Stimulated activated naive CD8-positive, alpha-beta T cell treated with anti-CD3 and anti-CD28 coated beads, Interleukin-15, Interleukin-2, amounts not matched to agents 100 U/mL and 50 U/mL, for 24 hours (primary cell): ENCODE data around the gene PUM1.
"Not testable (repeated sequence)": the region's sequence is repeated elsewhere in the genome, so short reads cannot be mapped to it uniquely, and the experiment has no call there.

ENCODE experiments used
- ATAC-seq: fragments of 150-1000 bp; cut with Tn5 transposase; one replicate; pipeline ENCODE4 v1.10.0; 2021
- DNase-seq: peaks from one replicate; pipeline ENCODE4 v3.0.0; 2021

The PUM1 gene

DNA sequence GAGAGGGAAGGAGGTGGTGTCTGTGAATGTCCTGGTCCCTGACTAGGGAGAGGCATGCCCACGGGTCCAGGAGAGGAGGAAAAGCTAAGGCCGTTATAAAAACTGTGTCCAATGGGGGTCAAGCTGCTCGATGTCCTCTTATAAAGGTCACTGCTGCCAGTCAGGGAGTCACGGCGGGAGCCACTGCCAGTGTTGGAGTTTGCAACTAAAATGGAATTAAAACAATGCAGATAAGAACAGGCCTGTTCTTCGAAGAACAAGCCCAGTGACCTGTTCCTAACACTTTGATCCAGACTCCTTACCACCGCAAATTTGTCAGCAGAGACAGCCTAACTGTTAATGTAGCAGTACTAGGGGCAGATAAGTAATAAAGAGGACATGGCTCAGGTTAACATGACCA, 100.8 kb downstream of the PUM1 start:
- no peak for ATAC-seq

DNA sequence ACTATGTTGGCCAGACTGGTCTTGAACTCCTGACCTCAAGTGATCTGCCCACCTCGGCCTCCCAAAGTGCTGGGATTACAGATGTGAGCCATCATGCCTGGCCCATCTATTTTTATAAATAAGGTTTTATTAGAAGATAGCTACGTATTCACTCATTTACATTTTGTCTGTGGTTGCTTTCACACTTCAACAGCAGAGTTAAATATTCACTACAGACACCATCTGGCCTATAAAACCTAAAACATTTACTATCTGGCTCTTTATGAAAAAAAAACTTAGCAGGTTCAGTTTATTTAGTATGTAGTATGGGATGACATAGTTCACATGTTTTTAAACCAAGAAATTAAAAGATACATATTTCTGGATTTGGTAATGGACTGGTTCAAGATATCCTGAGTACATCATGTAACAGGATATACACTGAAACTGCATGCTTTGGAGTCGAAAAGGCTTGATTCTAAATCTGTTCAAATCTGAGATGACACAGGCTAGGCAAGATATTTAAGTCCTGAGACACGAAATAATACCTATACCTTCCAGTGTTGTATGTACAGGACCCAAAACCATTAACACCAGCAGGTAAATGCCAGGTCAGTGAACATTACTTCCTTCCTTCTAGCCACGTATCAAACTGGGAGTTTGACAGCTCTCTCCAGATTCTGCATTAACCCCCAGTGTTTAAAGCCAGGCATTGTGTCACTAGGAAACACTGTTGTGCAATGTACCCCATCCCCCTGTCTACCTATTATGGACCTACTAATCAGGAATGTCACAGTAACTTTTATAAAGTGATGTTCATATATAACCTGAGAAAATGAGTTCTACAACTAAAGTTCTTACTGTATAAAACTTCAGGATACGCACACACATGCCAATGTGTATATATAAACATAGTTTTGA, 102.7 kb downstream of the PUM1 start:
- DNase-seq (no peak), ATAC-seq (no peak)

More for the DNA sequence above, 100.8 kb downstream of the PUM1 start:
- no peak for DNase-seq

DNA sequence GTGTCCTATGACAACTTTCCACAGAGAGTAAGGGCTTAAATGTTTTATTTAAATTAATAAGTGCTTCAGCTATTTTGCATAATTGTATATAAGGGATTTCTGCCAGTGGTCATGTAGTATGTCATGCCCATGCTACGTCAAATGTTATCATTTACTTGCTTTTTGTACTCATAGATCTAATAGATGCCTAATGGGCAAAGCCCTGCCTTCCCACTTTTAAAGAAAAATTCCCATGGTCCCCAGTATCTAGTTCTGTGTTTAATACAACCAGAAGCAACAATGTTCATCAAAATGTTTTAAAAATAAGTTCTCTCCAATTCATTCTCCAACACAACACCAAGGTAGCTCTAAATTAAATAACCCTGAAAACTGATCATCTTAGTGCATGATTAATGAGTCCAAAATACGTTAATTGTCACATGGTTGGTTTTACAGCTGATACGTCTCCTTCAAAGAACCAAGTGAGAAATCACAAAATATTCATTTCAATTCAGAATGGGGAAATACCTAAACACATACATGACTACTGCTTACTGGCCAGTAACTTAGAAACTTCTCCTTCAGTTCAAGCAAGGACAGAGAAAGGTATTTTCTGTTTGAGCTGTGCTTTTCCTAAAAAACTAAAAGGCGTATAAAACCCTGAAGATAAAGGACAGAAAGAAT, 107.8 kb downstream of the PUM1 start:
- ATAC-seq: no peak

DNA sequence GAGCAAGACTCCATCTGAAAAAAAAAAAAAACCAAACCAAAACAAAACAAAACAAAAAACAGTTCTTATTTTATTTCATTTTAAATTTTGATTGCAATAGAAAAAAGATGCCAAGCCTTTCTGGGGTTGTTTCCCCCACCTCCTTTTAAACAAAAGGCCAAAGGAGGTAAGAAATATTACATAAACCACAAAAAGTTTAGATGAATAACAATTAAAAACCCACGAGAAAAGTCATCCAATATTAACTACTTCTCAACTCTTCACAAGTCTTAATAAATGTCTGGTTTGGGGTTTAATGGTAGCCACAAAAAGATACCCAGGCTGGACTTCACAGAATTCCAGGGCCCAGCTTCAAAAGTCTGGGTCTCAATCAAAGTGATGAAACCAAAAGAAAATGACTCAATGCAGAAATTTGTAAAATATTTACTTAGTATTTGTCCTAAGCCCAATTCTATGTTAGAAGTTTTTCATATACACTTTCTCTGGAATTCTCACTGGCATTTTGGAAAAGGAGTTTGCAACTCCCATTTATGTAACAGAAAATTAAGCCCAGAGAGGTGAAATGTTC, 110.0 kb downstream of the PUM1 start:
- ATAC-seq: no peak
- no peak for DNase-seq

More for the DNA sequence above, 107.8 kb downstream of the PUM1 start:
- DNase-seq: no peak

DNA sequence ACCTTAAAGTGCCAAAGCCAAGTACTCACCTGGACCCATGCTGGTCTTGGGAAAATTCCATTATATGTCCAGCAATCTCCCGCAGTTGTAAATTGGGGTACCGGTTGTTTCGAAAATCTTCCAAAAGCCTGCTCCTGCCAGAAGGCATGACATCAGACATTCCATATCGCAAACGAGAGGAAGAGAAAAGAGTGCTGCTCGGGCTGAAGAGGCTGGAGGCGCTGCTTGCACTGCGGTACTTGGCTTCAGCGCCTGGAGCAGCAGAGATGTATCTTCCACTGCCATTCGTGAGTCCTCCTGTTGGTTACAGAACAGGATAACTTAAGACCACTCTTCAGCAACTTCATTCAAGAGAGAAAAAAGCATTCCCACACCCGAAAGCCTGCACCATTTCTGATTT, 111.8 kb downstream of the PUM1 start:
- DNase-seq (no peak), ATAC-seq (no peak)

DNA sequence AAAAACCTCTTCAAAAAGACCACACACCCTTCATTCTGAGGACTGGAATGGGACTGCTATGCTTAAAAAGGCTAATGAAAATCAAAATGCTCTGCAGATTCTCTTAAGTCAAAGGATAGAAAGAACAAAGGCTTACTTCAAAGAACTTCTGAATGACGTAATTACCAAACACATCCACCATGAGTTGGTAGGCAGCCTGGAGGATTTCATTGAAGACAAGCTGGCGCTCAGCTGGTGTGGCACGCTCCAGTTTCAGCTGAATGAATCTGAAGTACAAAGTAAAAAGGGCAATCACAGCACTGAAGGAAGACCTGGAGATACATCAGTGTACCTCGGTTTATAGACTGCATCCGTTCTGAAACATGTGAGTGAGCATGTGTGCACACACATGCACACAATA, 113.4 kb downstream of the PUM1 start:
- ATAC-seq (no peak), DNase-seq (no peak)

DNA sequence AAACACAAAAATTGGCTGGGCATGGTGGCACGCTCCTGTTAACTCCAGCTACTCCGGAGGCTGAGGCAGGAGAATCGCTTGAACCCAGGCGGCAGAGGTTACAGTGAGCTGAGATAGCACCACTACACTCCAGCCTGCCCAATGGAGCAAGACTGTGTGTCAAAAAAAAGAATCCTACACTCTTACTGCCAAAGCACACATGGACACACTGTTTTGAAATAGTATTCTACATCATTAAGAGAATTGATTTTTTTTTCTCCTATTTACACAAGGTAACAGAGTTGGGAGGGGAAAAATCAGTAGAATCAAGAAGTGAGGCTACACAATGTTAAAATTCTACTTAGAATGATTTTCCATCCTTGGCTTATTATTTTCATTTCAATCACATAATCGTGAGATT, 114.8 kb downstream of the PUM1 start:
- no peak for DNase-seq
- no peak for ATAC-seq

DNA sequence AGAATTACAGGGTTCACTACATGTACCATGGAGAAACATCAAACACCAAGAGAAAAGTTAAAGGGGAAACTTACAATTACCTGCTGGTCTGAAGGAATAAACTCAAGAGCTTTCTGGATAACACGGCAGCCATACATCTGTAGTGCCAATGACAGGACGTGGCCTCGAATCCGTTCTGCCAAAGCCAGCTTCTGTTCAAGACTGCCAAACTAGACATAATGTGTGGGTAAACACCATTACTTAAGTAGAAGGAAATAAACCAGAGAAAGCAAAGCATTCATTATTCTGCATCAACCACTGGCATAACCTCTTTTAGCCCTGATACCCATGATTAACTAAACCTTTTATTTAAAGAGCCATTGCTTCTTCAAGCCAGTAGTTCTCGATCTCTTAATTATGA, 115.5 kb downstream of the PUM1 start:
- no peak for DNase-seq
- ATAC-seq: no peak

DNA sequence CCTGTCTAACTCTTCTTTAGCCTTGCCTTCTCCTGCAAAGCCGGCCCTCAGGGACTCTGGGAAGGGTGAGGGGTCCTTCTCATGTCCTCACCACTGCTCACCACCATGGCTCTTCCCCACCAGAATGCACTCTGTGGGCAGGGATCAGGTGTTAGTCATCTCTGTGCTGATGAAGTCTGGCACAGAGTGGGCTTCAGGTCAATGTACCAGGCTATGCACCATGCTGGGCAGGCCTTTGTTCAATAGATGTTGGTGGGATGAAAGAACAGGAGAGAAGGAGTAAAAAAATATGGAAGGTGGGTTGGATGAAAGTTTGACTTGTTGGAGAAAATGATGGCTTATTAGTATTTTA, 116.1 kb downstream of the PUM1 start:
- ATAC-seq, DNase-seq: not testable (repeated sequence)

DNA sequence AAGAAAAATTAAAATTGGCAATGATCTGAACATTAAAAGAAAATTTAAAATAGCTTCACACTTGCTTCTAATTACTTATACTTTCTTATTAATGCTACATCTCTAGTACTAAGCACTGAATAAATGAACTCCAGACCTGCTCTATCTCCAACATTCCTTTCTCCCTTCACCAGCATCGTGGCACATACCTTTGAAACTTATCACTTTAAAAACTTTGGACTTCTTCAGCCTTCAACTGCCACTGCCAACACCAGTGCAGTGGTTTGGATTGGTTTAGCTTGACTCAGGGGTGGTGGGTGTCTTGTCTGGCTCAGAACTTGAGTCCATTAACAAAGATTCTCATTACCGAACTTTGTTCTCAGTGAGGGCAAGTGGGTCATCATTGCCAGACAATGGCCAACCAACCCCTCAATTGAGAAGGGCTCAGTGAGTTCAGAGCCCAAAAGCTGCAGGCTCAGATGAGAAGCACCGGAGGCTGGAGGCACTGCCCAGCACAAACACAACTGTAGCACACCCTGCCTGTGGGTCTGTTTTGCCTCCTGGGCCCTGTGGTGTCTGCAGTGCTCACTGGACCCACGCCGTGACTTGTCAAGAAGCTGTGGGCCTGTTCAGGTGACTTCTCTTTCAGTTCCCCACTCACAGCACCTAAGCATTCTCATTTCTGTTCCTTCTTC, 116.6 kb downstream of the PUM1 start:
- not testable (repeated sequence) for DNase-seq, ATAC-seq

DNA sequence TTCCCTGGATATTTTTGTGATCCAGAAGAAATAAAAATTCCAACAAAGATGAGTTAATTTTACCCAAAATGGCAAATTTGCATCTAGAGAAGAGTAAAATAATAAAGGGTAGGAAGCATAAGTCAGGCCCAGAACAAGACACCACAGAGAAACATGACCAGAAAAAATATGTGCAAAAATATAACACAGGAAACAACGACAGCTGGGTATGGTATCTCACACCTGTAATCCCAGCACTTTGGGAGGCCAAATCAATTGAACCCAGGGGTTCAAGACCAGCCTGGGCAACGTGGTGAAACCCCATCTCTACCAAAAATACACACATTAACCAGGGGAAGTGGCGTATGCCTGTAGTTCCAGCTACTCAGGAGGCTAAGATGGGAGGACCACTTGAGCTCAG, 117.2 kb downstream of the PUM1 start:
- no peak for ATAC-seq
- no peak for DNase-seq

DNA sequence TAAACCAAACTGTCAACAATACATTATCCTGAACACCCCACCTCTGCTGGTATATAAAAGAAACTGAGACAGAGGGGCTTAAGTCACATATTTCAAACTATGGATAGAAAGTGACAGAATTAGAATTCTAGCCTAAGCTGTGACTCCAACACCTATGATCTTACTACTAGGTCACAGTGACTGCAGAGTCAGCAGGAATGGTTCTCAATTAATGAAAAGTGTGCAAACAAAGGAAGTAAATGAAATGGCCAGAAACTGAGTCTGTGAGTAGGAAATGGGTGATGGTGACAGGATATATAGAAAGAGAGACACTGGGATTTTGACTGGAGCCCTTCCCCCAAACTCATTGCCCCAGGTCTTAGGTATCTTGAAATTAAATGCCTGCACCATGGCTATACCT, 118.3 kb downstream of the PUM1 start:
- DNase-seq (no peak), ATAC-seq (no peak)

DNA sequence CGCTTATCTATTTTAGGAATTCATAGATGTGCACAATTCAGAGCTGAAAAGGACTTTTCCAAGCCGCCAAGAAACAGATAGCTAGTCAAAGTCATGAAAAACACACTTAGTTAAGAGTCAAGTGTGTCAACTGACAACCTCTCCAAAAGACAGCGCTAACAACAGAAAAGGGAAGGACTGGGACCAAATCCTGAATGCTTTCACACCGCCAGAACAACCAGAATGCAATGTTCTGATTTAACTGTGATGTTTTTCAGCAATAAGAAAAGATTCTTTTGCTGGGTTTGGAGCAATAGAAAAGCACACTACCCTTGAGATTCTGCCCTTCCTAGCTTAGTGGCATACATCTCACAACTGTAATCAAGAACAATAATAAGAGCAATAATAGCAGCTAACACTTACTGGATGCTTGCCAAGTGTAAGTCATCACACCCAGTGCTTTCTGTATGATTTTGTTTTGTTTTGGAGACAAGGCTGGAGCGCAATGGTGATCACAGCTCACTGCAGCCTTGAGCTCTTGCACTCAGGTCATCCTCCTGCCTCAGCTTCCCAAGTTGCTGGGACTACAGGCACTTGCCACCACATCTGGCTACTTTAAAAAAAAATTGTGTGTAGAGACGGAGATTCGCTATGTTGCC, 123.1 kb downstream of the PUM1 start:
- ATAC-seq (no peak), DNase-seq (no peak)

DNA sequence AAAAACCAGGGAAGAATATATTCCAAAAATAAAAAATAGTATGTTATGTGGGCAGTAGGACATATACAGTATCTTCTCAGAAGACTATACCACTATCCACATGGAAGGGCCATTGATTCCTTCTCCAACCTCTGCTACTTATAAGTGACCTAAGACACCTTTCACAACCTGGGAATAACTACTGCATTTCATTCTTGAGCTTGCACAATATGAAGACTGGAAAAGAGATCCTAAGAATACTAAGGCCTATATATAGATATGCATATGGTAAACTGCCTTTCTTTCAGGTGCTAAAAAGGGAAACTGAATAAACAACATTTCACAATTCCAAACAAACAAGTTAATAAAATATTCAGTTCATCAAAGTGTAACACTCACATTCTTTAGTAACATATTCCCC, 125.0 kb downstream of the PUM1 start:
- no peak for DNase-seq
- no peak for ATAC-seq

DNA sequence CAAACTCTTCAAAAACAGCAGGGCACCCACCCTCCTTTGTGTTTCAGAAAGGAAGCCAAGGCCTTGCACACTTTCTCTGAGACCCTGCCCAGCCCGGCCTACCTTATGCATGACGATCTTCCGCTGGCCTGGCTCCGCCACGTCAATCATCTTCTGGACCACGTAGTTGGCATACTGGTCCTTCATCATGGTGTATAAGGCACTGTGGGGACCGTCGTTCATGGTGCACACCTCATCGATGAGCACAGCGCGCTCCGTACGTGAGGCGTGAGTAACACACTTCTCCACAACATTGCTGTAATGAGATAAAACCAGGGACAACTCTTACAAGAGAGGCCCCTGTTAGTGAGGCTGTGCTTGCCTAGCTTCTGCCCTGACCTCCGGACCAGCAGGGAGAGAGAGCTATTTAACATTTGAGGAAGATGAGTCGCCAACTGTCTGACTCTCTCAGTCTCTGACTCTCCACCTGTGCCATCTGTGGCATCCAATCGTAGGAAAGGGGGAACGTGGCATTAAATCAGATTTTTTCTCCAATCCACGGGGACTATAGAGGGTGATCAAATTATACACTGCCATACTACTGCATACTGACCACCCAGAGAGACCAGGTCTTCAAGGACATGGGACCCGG, 128.9 kb downstream of the PUM1 start:
- DNase-seq: no peak
- peak; percentile 37 for ATAC-seq

DNA sequence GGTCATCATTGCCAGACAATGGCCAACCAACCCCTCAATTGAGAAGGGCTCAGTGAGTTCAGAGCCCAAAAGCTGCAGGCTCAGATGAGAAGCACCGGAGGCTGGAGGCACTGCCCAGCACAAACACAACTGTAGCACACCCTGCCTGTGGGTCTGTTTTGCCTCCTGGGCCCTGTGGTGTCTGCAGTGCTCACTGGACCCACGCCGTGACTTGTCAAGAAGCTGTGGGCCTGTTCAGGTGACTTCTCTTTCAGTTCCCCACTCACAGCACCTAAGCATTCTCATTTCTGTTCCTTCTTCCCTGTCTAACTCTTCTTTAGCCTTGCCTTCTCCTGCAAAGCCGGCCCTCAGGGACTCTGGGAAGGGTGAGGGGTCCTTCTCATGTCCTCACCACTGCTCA, 129.8 kb downstream of the PUM1 start:
- ATAC-seq: not testable (repeated sequence)

DNA sequence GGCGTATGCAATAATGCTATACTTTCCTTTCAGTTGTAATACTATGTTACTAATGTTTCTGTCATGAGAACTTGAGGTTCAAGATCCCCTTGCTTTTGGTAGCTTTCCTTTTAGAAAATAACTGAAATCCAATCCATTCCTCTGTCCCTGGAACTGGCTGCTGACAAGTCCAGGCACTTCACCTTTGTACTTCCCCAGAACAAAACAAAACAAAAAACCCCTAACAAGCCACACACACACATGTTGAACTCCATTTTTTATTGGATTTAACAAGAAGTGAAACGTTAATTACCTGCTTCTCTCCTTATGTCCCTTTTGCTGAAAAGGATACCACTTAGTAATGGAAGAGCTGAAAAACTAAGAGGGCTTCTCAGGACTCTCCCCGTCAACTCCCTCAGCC, 130.9 kb downstream of the PUM1 start:
- ATAC-seq: no peak

More for the DNA sequence above, 129.8 kb downstream of the PUM1 start:
- DNase-seq: not testable (repeated sequence)

DNA sequence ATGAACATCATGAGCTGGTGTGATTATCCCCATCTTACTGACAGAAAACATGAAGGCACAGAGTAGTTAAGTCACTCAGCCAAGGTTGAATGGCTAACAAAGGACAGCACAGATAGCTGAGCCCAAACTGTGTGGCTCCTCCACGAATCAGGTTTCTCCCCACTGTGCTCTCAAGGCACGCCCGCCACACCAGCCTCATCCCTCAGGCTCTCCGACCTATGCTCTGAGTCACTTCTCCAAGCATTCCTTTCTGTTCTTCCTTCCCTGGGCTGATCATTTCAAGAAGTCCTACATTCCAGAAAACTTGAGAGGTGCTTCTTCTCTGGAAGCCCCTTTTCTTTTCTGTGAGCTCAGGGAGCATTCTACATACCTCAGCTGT, 131.7 kb downstream of the PUM1 start:
- no peak for ATAC-seq

More for the DNA sequence above, 130.9 kb downstream of the PUM1 start:
- DNase-seq: no peak

DNA sequence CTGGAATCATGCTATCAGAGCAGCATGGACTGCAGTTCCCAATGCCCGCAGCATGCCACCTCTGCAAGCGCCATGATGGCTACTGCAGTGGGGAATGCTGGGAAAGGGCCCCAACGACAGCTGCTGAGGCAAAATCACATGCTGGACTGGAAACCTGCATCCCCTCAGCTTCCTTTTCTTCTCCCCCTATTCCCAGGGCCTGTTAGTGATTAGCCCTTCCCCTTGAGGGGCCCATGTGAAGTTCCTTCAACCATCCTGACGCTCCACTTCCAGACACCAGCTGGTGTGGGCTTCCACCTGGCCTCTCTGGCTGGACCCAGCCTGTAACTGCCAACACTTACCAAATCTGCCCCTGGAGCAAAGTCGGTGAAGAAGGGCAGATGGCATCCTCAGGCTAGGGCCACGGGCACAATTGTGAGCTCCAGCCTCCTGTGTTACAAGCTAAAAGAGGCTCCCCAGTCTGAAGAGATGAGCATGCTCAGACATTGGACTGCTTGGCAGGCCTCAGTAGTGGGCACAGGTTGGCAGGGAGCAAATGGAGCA, 134.8 kb downstream of the PUM1 start:
- DNase-seq: no peak
- ATAC-seq: no peak

More for the DNA sequence above, 131.7 kb downstream of the PUM1 start:
- DNase-seq: no peak

DNA sequence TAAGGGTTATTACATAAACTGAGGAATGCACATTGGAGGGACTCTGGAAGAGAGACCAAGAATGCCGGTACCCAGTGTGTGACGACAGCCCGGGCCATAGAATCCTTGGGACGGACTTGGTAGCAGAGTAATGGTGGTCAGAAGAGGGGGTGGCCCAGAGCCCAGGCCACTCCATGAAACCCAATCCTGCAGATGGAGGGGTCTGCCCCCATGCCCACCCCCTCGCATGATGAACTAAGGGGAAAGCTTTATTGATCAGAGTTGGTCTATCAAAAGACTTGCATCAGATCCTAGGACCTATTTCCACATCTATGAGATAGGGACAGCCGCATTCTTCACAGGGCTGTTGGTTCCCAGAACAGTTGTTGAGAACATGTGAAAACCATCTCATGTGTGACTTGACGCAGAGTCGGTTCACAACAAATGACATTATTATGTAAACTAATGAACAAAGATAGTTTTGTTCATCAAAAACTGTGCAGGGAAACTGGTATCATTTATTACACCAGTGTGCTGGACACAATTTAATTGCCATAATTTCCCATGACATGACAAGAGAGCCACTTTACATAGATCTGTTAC, 135.5 kb downstream of the PUM1 start:
- no peak for DNase-seq
- ATAC-seq: no peak
